ENCODE results near the gene CORO2B.

CORO2B gene, protein sequence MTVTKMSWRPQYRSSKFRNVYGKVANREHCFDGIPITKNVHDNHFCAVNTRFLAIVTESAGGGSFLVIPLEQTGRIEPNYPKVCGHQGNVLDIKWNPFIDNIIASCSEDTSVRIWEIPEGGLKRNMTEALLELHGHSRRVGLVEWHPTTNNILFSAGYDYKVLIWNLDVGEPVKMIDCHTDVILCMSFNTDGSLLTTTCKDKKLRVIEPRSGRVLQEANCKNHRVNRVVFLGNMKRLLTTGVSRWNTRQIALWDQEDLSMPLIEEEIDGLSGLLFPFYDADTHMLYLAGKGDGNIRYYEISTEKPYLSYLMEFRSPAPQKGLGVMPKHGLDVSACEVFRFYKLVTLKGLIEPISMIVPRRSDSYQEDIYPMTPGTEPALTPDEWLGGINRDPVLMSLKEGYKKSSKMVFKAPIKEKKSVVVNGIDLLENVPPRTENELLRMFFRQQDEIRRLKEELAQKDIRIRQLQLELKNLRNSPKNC

DNA sequence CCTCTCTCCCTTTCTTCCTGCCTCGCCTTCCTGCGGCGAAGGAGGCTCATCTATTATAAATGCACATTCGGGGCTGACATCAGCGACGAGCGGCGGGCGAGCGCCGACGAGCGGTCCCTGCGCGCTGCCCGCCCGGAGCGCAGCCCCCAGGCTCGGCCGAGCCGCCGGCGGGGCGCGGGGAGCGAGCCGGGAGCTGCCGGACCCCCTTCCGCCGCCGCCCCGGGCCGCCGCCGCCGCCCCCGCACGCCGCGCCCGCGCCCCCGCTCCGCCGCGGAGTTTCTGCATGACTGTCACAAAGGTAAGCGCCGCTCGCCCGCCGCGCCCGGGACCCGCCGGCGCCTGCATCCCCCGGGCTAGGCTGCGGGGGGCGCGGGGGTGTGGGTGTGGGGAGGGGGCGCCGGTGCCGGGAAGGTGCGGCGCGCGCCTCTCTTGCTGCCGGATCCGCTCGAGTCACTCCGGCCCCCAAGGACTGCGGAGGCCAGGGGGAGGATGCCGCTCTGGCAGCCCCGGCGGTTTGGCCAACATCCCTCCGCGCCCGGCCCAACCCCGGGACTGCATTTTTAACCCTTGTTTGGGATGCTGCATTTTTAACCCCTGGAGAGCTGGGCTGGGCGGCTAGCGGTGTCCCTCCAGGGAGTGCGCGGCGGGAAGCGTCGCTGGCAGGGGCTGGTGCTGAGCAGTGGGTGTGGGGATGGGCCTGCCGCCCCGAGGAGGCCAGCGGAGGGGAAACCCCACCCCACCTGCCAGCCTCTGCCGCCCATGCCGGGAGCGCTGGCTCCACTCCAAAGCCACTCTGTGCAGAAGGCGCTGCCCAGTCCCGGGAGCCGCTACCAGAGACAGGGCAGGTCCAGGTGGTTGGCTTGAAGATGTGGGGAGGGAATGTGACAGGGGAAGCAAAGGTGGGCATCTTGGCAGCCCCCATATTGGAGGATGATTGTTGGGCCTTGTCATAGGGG lies at the start of gene CORO2B:
Gene CORO2B, plus strand, starts transcription at position 14 of the 956 bp plus-strand sequence. Its CDS starts 270 bp downstream, at position 284.
- DNase-seq (ENCODE audit: low spot score), result peak; percentile 76

DNA sequence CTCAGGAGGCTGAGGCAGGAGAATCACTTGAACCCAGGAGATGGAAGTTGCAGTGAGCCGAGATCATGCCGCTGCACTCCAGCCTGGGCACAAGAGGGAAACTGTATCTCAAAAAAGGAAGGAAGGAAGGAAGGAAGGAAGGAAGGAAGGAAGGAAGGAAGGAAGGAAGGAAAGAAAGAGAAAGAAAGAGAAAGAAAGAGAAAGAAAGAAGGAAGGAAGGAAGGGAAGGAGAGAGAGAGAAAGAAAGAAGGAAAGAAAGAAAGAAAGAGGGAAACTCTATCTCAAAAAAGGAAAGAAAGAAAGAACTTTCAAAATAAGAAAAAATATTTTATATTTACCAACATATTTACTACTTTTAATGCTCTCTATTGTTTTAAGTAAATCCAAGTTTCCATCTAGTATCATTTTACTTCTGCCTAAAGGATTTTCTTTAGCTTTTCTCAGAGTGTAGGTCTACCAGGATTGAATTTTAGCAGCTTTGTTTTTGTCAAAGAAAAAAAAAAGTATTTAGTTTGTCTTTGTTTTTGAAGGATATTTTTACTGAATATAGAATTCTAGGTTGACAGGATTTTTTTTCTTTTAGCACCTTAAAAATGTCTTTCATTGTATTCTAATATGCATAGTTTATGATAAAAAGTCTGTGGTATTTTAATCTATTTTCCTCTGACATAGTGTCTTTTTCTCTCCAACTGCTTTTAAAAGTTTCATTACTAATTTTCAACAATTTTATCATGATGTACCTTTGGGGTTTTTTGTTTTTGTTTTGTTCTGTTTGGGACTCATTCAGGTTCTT lies 47.2 kb upstream of the CORO2B start:
- DNase-seq (ENCODE audit: low spot score), result no peak

DNA sequence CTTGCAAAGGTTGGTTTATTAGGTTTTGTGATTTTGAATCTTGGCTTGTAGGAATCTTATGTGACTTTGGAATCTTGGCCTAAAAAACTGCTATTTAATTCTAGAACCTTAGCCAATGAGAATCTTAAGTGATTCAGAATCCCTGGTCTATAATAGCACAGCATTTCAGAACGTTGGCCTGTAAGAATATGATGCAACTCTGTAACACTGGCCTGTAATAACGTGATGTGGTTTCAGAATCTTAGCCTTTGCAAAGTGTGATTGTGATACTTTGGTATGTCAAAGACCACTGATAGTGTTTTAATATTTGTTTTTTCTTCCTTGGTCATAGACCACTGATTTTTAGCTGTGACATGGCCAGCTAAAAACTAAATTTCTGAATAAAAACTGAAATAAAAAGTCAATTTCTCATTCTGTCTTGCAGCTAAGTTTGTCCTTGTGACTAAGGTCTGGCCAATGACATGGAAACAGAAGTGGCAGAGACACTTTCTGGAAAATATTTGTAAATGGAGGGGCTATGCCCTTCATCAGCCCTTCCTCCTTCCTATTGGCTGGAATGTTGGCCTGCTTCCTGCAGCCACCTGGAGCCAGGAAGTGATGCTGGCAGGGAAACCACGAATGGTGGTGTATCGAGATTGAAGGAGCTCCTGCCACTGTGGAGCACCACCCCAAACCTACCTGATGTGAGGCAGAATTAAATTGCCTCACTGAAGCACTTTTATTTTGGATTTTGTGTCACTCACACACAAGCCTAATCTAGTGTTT lies 42.3 kb upstream of the CORO2B start:
- peak; percentile 67 for DNase-seq (ENCODE audit: low spot score)

DNA sequence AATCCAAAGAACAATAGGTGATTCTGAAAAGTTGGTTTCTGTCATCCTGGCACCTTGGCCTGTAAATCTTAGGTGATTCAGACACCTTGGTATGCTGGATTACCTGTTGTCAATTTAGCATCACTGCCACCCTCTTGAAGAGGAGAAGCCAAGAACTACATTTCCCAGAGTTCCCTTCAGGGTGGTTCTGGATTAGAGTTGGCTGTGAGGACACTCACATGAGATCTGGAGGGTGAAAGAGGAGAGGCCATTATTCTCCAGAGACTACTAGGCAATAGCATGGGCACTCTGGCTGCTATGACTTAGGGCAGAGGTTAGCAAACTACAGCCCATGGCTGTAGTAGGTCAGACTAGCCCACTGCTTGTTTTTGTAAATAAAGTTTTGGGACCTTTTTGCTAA lies 41.7 kb upstream of the CORO2B start:
- no peak for DNase-seq (ENCODE audit: low spot score)

DNA sequence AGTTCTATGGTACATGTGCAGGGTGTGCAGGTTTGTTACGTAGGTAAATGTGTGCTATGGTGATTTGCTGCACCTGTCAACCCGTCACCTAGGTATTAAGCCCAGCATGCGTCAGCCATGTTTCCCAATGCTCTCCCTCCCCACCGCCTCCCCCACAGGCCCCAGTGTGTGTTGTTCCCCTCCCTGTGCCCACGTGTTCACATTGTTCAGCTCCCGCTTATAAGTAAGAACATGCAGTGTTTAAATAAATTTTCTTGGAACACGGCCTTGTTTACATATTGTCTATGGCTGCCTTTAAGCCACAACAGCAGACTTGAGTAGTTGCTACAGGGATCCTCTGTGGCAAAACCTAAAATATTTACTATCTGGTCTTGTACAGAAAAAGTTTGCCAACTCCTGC lies 41.3 kb upstream of the CORO2B start:
- DNase-seq (ENCODE audit: low spot score), result no peak

DNA sequence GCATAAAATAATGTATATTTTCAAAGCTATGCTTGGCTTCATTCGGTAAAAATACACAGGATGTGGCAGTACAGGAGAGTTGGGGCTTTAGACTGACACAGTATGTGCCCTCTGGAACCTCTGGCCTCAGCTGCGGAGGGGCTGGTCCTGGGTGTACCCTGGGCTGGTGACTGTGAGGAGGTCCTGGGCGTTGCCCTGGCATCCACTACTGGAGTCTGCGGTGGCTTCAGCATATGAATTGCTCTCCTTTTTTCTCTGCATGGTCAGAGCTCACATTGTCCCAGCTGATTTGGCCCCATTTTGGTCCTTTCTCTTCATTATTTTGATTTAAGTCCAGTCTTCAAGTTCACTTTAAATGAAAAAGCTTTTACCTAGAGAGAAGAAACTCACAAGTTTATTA lies 40.5 kb upstream of the CORO2B start:
- DNase-seq (ENCODE audit: low spot score), result no peak

DNA sequence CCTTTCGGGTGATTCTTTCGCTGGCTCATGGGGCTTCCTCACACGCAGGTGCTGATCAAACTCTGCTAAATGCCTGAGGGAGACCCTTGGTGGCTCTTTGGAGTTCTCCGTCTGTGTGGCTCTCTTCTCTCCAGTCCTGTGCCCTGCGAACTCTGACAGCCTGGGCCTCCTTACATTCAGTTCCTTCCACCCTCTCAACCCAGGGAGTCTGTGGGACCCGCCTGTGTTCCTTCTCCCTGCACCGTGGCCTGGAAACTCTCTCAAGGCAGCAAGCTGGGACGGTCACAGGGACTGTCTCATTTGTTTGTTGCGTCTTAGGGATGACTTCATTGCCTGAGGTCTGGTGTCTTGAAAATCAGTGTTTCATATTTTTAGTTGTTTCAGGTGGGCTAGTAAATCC lies 37.0 kb upstream of the CORO2B start:
- DNase-seq (ENCODE audit: low spot score), result no peak

DNA sequence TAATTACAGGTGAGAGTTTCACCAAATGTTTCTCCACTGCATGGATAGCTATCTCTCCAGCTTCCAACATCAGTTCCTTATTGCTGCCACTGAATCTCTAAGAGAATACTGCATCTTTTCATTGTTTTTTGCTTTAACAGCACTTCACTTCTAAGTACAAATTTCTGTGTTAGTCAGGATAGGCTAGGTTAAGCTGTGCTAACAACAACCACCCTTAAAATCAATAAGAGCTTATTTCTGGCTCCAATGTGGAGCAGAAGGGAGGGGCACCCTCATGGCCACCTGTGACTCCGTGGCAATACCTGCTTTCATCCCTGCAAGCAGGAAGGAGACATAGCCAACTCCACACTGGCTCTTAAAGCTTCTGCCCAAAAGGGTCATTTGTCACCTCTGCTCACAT lies 36.4 kb upstream of the CORO2B start:
- no peak for DNase-seq (ENCODE audit: low spot score)

DNA sequence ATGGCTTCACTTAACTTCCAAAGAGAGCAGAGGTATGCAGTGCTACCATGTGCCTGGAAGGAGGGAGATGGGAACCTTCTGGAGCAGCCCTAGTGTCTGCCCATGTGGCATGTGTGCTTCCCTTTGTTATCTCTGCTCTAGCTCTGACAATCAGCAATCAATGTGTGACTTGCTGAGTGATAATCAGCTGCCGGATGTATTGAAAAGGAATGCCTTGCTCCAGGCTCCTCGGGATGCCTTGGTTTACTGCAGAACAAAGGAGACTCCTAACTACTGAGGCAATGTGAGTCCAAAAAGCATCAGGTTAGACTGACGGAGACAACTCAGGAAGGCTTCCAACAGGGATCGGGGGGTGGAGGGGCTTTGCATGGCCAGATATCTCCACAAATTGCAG lies 36.0 kb upstream of the CORO2B start:
- DNase-seq (ENCODE audit: low spot score), result no peak

DNA sequence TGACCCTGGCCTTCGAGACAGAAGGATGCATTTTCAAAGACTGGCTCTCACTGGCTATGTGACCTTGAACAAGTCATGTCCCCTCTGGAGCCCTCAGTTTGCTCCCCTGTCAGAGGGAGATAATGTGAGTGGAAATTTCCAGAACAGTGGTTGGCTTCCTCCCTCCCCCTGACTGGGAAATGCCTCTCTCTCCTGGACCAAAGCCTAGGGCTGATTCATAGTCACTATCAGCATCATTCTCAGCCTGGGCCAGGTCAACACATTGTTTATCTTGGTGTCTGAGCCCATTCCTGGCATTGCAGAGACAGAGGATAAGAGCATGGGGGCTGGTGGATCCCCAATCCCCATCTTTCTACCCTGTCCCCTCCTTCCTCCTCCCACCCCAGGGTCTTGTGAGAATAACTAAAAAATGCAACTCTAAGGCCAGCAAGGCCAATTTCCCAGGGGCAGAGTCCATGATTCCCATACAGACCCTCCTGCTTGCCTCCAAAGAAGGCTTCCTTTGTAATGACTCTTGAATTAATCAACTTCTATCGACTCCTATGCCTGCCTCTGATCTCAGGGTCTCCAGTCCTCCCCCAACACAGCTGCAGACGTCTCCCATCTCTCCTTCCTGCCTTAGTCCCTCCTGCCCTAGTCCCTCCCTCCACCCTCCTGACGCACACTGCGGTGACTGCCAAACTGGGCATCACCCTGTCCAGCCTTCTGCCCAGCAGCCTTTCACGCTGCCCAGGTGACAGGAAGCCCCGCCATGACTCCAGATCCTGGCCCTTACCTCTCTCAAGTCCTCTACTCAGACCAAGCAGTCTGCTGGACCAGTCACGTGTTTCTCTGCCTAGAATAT lies 35.4 kb upstream of the CORO2B start:
- peak; percentile 87 for DNase-seq (ENCODE audit: low spot score)

DNA sequence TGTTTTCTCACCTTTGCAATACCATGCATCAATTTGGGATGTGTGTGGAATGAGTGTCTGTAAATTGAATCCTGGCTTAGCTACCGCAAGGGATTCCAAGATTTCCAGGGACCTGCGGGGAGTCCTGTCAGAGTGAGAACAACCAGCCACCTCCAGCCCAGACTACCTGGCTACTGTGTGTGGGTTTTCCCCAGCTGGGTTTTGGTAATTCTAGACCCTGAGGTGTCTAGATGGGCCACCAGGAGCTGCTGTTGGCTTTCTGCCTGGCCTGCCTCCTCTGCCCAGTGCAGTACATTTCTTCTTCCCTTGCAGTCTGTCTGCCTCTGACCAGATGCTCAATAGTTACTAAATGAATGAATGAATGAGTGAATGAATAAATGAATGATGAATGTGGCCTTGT lies 32.5 kb upstream of the CORO2B start:
- DNase-seq (ENCODE audit: low spot score), result no peak

DNA sequence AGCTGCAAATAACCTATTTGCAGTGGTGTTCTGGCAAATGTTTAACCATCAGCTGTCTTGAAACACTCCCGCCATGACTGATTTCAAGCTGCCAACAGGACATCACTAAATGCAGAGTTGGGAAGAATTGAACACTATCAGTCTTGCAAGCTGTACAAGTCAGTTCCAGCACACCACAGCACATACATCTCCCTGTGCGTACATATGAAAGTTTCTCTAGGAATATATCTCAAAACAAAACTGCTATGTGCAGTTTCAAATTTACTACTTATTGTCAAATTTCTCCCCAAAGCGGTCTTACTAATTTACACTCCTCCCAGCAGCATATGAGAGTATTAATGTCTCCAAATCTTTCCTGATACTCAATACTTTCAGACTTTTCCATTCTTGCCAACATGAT lies 30.4 kb upstream of the CORO2B start:
- DNase-seq (ENCODE audit: low spot score), result no peak

DNA sequence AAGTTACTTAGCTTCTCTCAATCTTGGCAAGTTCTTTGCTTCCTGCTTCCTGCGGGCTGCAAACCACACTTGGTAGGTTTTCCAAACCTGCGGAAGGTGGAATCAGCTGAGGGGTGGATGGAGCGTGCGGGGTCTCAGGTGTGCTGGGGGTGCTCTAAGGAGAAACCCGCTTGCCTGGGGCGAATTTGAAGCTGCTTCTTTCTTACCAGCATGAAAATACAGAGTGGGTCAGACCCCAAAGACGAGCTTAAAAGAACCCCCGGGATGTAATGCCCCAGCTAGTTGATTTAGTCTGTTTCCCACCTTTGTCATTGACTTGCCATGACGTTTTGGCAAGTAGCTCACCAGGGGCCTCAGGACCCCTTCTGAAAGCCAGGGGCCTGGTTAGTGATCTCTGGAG lies 28.8 kb upstream of the CORO2B start:
- DNase-seq (ENCODE audit: low spot score), result no peak

DNA sequence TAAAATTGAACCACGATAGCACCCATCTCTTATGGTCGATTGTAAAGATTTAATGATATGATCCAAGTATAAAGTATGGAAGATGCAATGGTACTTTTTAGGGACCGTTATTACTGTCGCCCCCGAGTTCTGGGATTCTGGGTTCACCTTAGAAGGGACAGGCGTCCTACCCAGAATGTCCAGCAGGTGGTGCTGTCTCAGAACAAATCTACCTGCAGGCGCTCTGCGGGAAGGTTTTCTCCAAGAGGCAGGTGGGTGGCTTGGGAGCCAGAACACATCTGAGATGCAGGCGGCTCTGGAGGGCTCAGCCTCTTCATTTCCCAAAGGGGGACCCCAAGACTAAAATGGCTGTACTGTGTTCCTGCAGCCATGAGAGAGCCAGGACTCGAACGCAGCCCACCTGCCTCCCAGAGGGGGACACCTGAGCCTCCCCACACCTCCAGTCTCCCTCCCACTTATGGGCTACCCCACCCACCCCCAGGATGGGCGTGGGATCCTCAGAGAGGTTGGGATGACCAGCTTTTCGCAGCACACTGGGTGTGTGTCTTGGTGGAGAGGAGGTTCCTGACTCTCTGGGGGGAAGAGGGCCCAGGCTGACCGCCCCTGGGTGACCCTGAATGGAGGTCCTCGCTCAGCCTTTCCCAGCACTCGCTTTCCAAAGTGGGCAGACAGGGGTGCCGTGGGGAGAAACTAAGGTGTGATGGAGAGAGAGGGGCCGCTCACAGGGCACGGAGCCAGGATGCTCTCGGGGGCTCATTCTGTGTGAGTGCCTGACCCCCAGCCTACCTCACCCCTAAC lies 28.1 kb upstream of the CORO2B start:
- peak; percentile 49 for DNase-seq (ENCODE audit: low spot score)

DNA sequence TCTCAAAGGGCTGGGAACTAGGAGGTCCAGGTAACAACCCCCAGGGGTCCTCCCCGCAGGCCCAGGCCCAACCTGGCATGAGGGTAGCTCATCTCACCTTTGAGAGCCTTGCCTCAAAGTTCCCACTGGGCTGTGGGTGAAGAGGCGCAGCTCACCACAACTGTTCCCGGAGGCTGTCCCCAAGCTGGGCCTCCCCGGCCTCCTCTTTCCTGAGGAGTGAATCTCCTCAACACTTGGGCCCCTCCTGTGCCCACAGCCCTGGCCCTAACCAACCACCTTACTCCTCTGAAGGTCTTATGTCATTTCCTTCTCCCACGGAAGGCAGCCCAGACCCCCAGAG lies 27.5 kb upstream of the CORO2B start:
- no peak for DNase-seq (ENCODE audit: low spot score)

DNA sequence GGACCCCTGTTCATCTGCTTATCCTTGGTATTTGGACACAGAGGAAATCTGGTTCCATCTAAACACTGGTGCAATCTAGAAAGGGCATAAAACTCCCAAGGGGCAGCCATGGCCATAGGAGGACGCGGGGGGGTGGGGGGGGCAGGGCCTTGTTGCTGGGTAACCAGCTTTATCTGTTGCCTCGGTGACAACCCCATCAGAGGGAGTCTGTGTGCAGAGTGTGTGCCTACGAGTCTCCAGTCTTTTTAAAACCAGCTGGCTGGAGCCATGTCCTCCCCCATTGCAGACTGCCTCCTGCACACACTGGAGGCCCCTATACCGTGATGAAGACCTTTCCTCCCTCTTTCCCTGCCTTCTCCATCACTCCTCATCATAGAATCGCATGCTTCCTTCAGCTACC lies 26.4 kb upstream of the CORO2B start:
- no peak for DNase-seq (ENCODE audit: low spot score)

DNA sequence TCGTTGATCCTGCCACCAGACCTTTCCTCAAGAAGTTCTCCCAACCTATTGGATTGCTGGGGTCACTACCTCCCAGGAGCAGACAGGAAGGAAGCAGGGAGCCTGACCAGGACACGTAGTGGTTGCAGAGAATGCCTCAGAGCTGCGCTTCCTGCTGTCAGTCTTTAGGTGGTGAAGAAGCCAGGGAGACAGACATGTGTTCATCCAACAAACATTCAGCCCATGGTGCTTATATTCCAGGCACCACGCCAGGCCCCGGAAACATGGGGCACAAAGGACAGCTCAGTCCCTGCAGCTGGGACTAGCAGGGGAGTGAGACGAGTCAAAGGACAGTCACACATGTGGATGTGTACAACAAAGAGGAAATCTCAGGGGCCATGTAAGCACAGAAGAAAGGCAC lies 26.0 kb upstream of the CORO2B start:
- DNase-seq (ENCODE audit: low spot score), result no peak

DNA sequence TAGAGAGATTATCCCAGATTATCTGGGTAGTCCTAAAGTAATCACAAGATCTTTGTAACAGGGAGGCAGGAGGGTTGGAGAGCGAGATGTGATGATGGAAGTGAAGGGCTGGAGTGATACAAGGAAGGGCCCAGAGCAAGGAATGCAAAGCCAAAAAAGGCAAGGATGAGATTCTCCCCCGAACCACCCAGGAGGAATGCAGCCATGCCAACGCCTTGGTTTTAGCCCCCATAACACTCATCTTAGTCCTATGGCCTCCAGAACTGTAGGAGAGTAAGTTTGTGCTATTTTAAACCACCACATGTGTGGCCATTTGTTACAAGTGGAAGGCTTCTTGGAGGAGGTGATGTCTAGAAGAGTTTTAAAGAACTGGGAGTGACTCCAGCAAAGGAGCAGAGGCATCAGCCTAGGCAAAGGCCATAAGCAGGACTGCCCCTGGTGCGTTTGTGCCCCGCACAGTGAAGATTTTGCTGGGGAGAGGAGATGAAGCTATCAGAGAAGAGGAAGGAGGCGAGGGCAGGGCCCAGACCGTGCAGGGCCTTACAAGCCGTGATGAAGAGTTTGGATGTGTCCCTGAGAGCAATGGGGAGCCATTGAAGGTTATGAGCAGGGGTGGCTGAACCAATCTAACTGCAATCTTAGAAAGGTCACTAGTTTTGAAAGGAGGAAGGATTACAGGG lies 25.3 kb upstream of the CORO2B start:
- DNase-seq (ENCODE audit: low spot score), result no peak
